AG09319 (cell line): Measurements from ENCODE around the gene SUPT3H.

ENCODE experiments used
- DNase-seq: peaks from one replicate; pipeline ENCODE4 v3.0.0-alpha.2; 2010; ENCODE audit warnings: low read depth; ENCODE audit errors: extremely low read depth
- CTCF ChIP-seq: IDR thresholded peaks from 2 replicates; pipeline ENCODE4 v1.5.1; 2011; ENCODE audit warnings: low read depth, mild to moderate bottlenecking, inconsistent platforms, low read length, moderate library complexity

SUPT3H gene

GRCh38 chr6:45253453-45253852 lies 124.3 kb downstream of the SUPT3H start:
- DNase-seq = no peak
- TF ChIP-seq CTCF = no peak

GRCh38 chr6:45231660-45232059 lies 146.1 kb downstream of the SUPT3H start:
- no peak for TF ChIP-seq CTCF
- DNase-seq = no peak

- no peak for TF ChIP-seq CTCF
- no peak for DNase-seq
Observed at GRCh38 chr6:45229416-45229815, 148.3 kb downstream of the SUPT3H start.

GRCh38 chr6:45226081-45226480 lies 151.7 kb downstream of the SUPT3H start:
- no peak for TF ChIP-seq CTCF
- no peak for DNase-seq

- no peak for TF ChIP-seq CTCF
- DNase-seq = no peak
Observed at GRCh38 chr6:45222380-45222779, 155.4 kb downstream of the SUPT3H start.

GRCh38 chr6:45215759-45216158 lies 162.0 kb downstream of the SUPT3H start:
- DNase-seq = no peak
- TF ChIP-seq CTCF = no peak

GRCh38 chr6:45212976-45213375 lies 164.8 kb downstream of the SUPT3H start:
- no peak for TF ChIP-seq CTCF
- DNase-seq = no peak
